Measurements from ENCODE around the gene LRRN2.
"Not testable (repeated sequence)": the region's sequence is repeated elsewhere in the genome, so short reads cannot be mapped to it uniquely, and the experiment has no call there.

The LRRN2 gene

GRCh38 chr1:204574016-204574864, 111.3 kb downstream of the LRRN2 start:
- DNase-seq (ENCODE audit: low spot score) = no peak

GRCh38 chr1:204572923-204573922, 112.3 kb downstream of the LRRN2 start:
- no peak for DNase-seq (ENCODE audit: low spot score)

DNA sequence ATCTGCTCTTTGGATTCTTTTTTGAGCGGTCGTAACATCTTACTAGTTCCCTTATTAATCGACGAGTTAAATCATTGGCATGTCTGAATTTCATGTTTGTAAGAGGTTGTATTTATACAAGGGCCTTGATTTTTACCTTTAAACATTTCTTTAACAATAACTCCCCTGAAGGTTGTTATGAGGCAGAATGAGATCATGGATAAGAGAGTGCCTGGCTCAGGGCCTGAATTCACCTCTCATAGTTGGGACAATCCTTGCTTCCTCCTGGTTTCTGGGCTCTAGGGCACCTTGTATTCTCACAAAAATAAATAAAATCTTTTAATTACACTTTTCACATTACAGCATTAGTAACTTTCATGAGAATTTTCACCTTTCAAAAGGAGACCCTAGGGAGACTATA, 113.9 kb downstream of the LRRN2 start:
- no peak for DNase-seq (ENCODE audit: low spot score)

GRCh38 chr1:204571128-204571527, 114.4 kb downstream of the LRRN2 start:
- DNase-seq (ENCODE audit: low spot score) = no peak

- not testable (repeated sequence) for DNase-seq (ENCODE audit: low spot score)
Measured at GRCh38 chr1:204570021-204570420, 115.5 kb downstream of the LRRN2 start.

DNA sequence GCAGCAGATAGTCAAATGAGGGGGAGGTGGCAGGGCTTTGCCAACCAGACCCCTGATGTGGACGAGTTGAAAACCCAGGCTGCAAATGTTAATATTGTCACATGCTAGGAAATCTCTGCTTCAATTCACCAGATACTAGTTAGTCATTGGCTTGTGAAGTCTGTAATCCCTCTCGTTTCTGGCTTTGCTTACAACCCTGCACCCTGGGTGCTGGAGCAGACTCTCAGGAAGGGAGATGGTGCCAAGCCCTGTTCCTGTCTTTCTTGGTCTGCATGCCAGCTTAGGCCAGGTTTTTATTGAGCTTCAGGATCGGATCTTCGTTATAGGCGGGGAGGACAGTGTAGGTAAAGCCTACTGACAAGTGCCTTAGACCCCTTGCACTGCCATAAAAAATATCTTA, 116.1 kb downstream of the LRRN2 start:
- no peak for DNase-seq (ENCODE audit: low spot score)

DNA sequence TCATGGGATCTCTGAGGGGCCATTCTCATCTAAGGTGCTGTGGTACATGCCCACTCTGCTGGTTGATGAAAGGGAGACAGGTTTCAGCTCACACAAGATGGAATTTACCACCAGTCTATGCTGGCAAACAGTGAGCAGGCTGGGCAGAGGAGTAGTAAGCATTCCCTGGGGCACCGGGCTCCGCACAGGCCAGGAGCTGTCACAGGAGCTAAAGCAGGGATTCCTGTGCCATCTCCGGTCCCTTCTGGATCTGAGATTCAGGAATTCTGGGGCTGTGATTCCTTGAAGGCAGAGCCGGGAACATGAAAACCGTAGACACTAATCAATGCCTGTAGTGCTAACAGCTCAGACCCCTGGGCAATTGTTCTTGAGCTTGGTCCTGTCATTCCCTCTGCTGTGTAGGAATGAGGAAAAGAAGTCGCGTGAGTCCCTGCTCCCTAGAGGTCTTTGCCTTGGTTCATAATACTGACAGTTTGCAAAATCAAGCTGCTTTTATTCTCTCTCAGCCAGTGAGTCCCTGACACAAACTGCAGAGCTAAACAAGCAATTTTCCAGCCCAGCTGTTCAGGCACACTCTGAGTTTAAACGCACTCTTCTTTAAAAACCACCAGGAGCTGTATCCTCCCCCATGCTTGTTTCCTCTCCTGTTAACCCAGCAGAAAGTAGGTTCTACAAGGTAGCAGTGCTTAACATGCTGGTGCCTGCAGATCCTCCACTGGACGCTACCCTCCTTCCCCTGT, 116.8 kb downstream of the LRRN2 start:
- no peak for DNase-seq (ENCODE audit: low spot score)

All from activated CD4-positive, alpha-beta T cell treated with anti-CD3 and anti-CD28 coated beads, Interleukin-2, Interleukin-4, amounts not matched to agents 100 ng/mL and 50 ng/mL, durations not matched to agents 16 hours and 8 hours (primary cell).